Measurements from ENCODE around the gene ISL2.
A peak's percentile ranks its signal among the peaks of the same experiment; 100 is the strongest.

ISL2 gene

GRCh38 chr15:76325704-76326103 is 10.9 kb upstream of the ISL2 start:
- DNase-seq (ENCODE audit: low read depth), result no peak
- TF ChIP-seq MYC (IDR thresholded peaks at IDR 0.05; ENCODE audit: low read depth, low read length) (no peak), CTCF (IDR thresholded peaks at IDR 0.05; ENCODE audit: low read depth, low read length) (no peak), MAX (IDR thresholded peaks at IDR 0.05; ENCODE audit: low read depth, low read length) (no peak), POLR2A (IDR thresholded peaks at IDR 0.05; ENCODE audit: extremely low read depth, insufficient read length) (no peak)
- H3K4me3 ChIP-seq (ENCODE audit: low read depth, low read length), result no peak overlapping the region

- H3K4me3 ChIP-seq (ENCODE audit: low read depth, low read length), result no peak overlapping the region
- no peak for DNase-seq (ENCODE audit: low read depth)
- TF ChIP-seq MAX (IDR thresholded peaks at IDR 0.05; ENCODE audit: low read depth, low read length) (no peak), MYC (IDR thresholded peaks at IDR 0.05; ENCODE audit: low read depth, low read length) (no peak), POLR2A (IDR thresholded peaks at IDR 0.05; ENCODE audit: extremely low read depth, insufficient read length) (no peak), CTCF (IDR thresholded peaks at IDR 0.05; ENCODE audit: low read depth, low read length) (no peak)
Observed at GRCh38 chr15:76327191-76328105, 9.1 kb upstream of the ISL2 start.

GRCh38 chr15:76328106-76328696 is 8.4 kb upstream of the ISL2 start:
- TF ChIP-seq POLR2A (IDR thresholded peaks at IDR 0.05; ENCODE audit: extremely low read depth, insufficient read length), result no peak
- TF ChIP-seq MAX (IDR thresholded peaks at IDR 0.05; ENCODE audit: low read depth, low read length), result no peak
- no peak for TF ChIP-seq MYC (IDR thresholded peaks at IDR 0.05; ENCODE audit: low read depth, low read length)
- no peak for TF ChIP-seq CTCF (IDR thresholded peaks at IDR 0.05; ENCODE audit: low read depth, low read length)

GRCh38 chr15:76328958-76329357 is 7.6 kb upstream of the ISL2 start:
- no peak for DNase-seq (ENCODE audit: low read depth)
- TF ChIP-seq POLR2A (IDR thresholded peaks at IDR 0.05; ENCODE audit: extremely low read depth, insufficient read length), result no peak
- TF ChIP-seq MYC (IDR thresholded peaks at IDR 0.05; ENCODE audit: low read depth, low read length), result no peak
- no peak for TF ChIP-seq CTCF (IDR thresholded peaks at IDR 0.05; ENCODE audit: low read depth, low read length)
- no peak for TF ChIP-seq MAX (IDR thresholded peaks at IDR 0.05; ENCODE audit: low read depth, low read length)
- no peak overlapping the region for H3K4me3 ChIP-seq (ENCODE audit: low read depth, low read length)

More at GRCh38 chr15:76328106-76328696, 8.4 kb upstream of the ISL2 start:
- DNase-seq (ENCODE audit: low read depth), result no peak
- no peak overlapping the region for H3K4me3 ChIP-seq (ENCODE audit: low read depth, low read length)

- TF ChIP-seq CTCF (IDR thresholded peaks at IDR 0.05; ENCODE audit: low read depth, low read length), result peak; percentile 72
- TF ChIP-seq MYC (IDR thresholded peaks at IDR 0.05; ENCODE audit: low read depth, low read length), result no peak
- peak; percentile 59 for DNase-seq (ENCODE audit: low read depth)
- H3K4me3 ChIP-seq (ENCODE audit: low read depth, low read length), result no peak overlapping the region
Observed at GRCh38 chr15:76330080-76330680, 6.4 kb upstream of the ISL2 start.

Measured in NB4 (cell line).